GM12878 (cell line): ENCODE measurements around the gene GGA2. TPM values are rescaled to one million over a fixed set of nuclear protein-coding genes. Genes with fewer than 3 reads are reported as not detected.

ENCODE experiments used
- ATAC-seq: fragments of 200-7000 bp; cut with Tn5 transposase; 3 replicates; pipeline ENCODE4 v1.9.1; 2020; ENCODE audit warnings: mild to moderate bottlenecking, moderate library complexity
- BruUV-seq: library from RNA; stranded (reverse); fragments of 400-500 nt; replicated peaks from 2 replicates; lab custom pipeline; 2021; lab: Mats Ljungman, UMichigan
- CTCF ChIA-PET: fragments of 300-600 bp; sonication (Branson Sonifier 250); formaldehyde crosslinking; extraction: SDS; loops from one replicate; lab custom pipeline; 2021; ENCODE audit warnings: inconsistent platforms; lab: Yijun Ruan, JAX
- POLR2A ChIA-PET: fragments of 350-600 bp; formaldehyde crosslinking; extraction: SDS; loops from one replicate; lab custom pipeline; 2021; ENCODE audit warnings: inconsistent platforms; lab: Charles Lee
- RAD21 ChIA-PET: fragments of 300-600 bp; sonication (Branson Sonifier 250); formaldehyde crosslinking; loops from one replicate; lab custom pipeline; 2023; ENCODE audit warnings: antibody characterized with exemption; ENCODE audit not compliant: unreplicated experiment; lab: Charles Lee
- SMC1A ChIA-PET: fragments of 300-600 bp; sonication (Branson Sonifier 250); formaldehyde crosslinking; loops from one replicate; lab custom pipeline; 2023; ENCODE audit not compliant: unreplicated experiment, uncharacterized antibody; lab: Charles Lee
- DNase-seq: peaks from one replicate; pipeline ENCODE4 v3.0.0-alpha.2; 2011; ENCODE audit warnings: low read depth, low spot score
- FAIRE-seq: peaks from 3 replicates; lab custom pipeline; 2011; peaks lifted over from hg19 to GRCh38; lab: Jason Lieb, UNC
- H2AFZ ChIP-seq: 2 replicates; pipeline ENCODE4 v1.6.0; 2011; ENCODE audit warnings: low read depth, low read length, control low read depth; ENCODE audit not compliant: control insufficient read depth
- H3K27ac ChIP-seq: 2 replicates; pipeline ENCODE4 v1.5.1; 2011; ENCODE audit warnings: control low read depth; ENCODE audit not compliant: control insufficient read depth, insufficient read depth
- H3K27me3 ChIP-seq, 2 experiments: replicated peaks in 1 of 2; 2 replicates each; pipeline versions ENCODE4 v1.6.0 to v1.6.1; 2011; ENCODE audit warnings: low read length in 1 of 2; ENCODE audit not compliant: control insufficient read depth in 2 of 2, insufficient read depth in 2 of 2
- H3K36me3 ChIP-seq, 2 experiments: 2 replicates each; pipeline ENCODE4 v1.5.1; 2011; ENCODE audit warnings: low read length in 1 of 2; ENCODE audit not compliant: control insufficient read depth in 2 of 2, insufficient read depth in 2 of 2
- H3K4me1 ChIP-seq: 2 replicates; pipeline ENCODE4 v1.6.1; 2011; ENCODE audit warnings: mild to moderate bottlenecking, low read length, moderate library complexity, mixed read lengths; ENCODE audit not compliant: control insufficient read depth, insufficient read depth
- H3K4me2 ChIP-seq: 2 replicates; pipeline ENCODE4 v1.6.0; 2011; ENCODE audit warnings: control low read depth; ENCODE audit not compliant: control insufficient read depth, insufficient read depth
- H3K4me3 ChIP-seq: fragments of 200-600 bp; sonication (generic); 2 replicates; pipeline ENCODE4 v1.5.1; 2016
- H3K79me2 ChIP-seq: 2 replicates; pipeline ENCODE4 v1.6.0; 2011; ENCODE audit warnings: low read length; ENCODE audit not compliant: control insufficient read depth, insufficient read depth
- H3K9ac ChIP-seq: 2 replicates; pipeline ENCODE4 v1.8.0; 2011; ENCODE audit warnings: low read length, control low read depth, mixed read lengths; ENCODE audit not compliant: control insufficient read depth, insufficient read depth
- H3K9me3 ChIP-seq: replicated peaks from 3 replicates; pipeline ENCODE4 v1.5.1; 2011; ENCODE audit warnings: mild to moderate bottlenecking, low read length; ENCODE audit not compliant: control insufficient read depth, insufficient read depth
- H4K20me1 ChIP-seq: 2 replicates; pipeline ENCODE4 v1.6.0; 2011; ENCODE audit not compliant: control insufficient read depth, insufficient read depth
- BHLHE40 ChIP-seq, 2 experiments: fragments of 450-650 bp in 1 of 2; IDR thresholded peaks; 2 replicates each; pipeline ENCODE4 v1.6.1; 2011 to 2017; ENCODE audit warnings: low read depth in 2 of 2, borderline replicate concordance in 1 of 2, improper control_type of control experiment in 1 of 2, low read length in 1 of 2, mild to moderate bottlenecking in 1 of 2
- BMI1 ChIP-seq: fragments of 450-650 bp; IDR thresholded peaks from 2 replicates; pipeline ENCODE4 v1.6.1; 2016; ENCODE audit warnings: mild to moderate bottlenecking, moderate library complexity, borderline replicate concordance
- EZH2 ChIP-seq: IDR thresholded peaks from 2 replicates; pipeline ENCODE4 v1.6.1; 2012; ENCODE audit warnings: low read depth, mild to moderate bottlenecking, control low read depth, inconsistent platforms, low read length, borderline replicate concordance; ENCODE audit not compliant: control insufficient read depth
- MXI1 ChIP-seq: fragments of 150-350 bp; IDR thresholded peaks from 2 replicates; pipeline ENCODE4 v1.6.1; 2011; ENCODE audit warnings: low read depth, mild to moderate bottlenecking, inconsistent platforms, low read length, improper control_type of control experiment
- PBX3 ChIP-seq: IDR thresholded peaks from 2 replicates; pipeline ENCODE4 v1.6.1; 2011; ENCODE audit warnings: mild to moderate bottlenecking, low read depth, low read length, moderate library complexity; ENCODE audit not compliant: insufficient replicate concordance
- RELA ChIP-seq: fragments of 450-650 bp; IDR thresholded peaks from 2 replicates; pipeline ENCODE4 v1.8.0; 2014; ENCODE audit warnings: borderline replicate concordance; ENCODE audit not compliant: partially characterized antibody
- SREBF1 ChIP-seq: IDR thresholded peaks from 2 replicates; pipeline ENCODE4 v1.6.1; 2012; ENCODE audit warnings: mild to moderate bottlenecking, low read length
- STAT1 ChIP-seq: fragments of 450-650 bp; conservative IDR thresholded peaks from 2 replicates; pipeline ENCODE4 v1.6.1; 2014; ENCODE audit warnings: antibody characterized with exemption, mild to moderate bottlenecking
- SUZ12 ChIP-seq: fragments of 200-600 bp; sonication (generic); IDR thresholded peaks from one replicate; pipeline ENCODE4 v1.6.1; 2018; ENCODE audit warnings: antibody characterized with exemption, mild to moderate bottlenecking; ENCODE audit not compliant: unreplicated experiment
- ZNF207 ChIP-seq: fragments of 450-650 bp; IDR thresholded peaks from 2 replicates; pipeline ENCODE4 v1.6.1; 2014; ENCODE audit warnings: antibody characterized with exemption, mild to moderate bottlenecking, borderline replicate concordance
- ZNF217 ChIP-seq: fragments of 450-650 bp; IDR thresholded peaks from 2 replicates; pipeline ENCODE4 v1.6.1; 2017; ENCODE audit warnings: antibody characterized with exemption, mild to moderate bottlenecking
- WGBS: methylation state at CpG from one replicate; pipeline ENCODE4 v1.1.6; 2016; ENCODE audit warnings: low lambda C conversion rate; ENCODE audit not compliant: insufficient replicate concordance, insufficient coverage; ENCODE audit errors: missing lambda C conversion rate; 5-methylcytosine and 5-hydroxymethylcytosine counted together
- in situ Hi-C: fragments of 300-500 bp; cut with MboI; formaldehyde crosslinking; loops from 9 replicates; pipeline ENCODE4 v1.14.3; 2018; ENCODE audit warnings: mixed read lengths
- intact Hi-C: fragments of 100-400 bp; cut with micrococcal nuclease; formaldehyde crosslinking; loops from one replicate; pipeline ENCODE4 v1.14.2; 2022; ENCODE audit not compliant: unreplicated experiment
- polyA plus RNA-seq, 11 experiments: library from polyadenylated mRNA; depleted of rRNA in 4 of 11; unstranded in 6 of 11; stranded (reverse) in 5 of 11; fragments of >200 nt; fragmentation: Nextera tagmentation in 4 of 11; fragmentation: Illumina TruSeq in 1 of 11; extraction: Ambion mirVana in 4 of 11; extraction: Trizol in 1 of 11; gene quantifications; 1 replicate in 1 of 11; 2 replicates in 10 of 11; pipeline versions ENCODE4 v1.2.1 to v1.2.3, GENCODE V29; 2011 to 2016; ENCODE audit warnings: inconsistent platforms in 2 of 11, missing spikeins in 2 of 11, low read depth in 1 of 11
- total RNA-seq, 4 experiments: library from RNA; depleted of rRNA in 3 of 4; stranded (reverse); fragments of >200 nt in 3 of 4; fragmentation: Illumina TruSeq in 1 of 4; extraction: Trizol in 1 of 4; gene quantifications; 2 replicates each; pipeline versions ENCODE4 v1.2.1 to v1.2.3, GENCODE V29; 2013 to 2021
- TF ChIP-seq, protein P1 (sequence below): fragments of 450-650 bp; formaldehyde crosslinking; IDR thresholded peaks from 2 replicates; pipeline ENCODE4 v1.5.0; 2022; ENCODE audit warnings: mild to moderate bottlenecking, missing genetic modification characterization
- TF ChIP-seq, protein P2 (sequence below): IDR thresholded peaks from 2 replicates; pipeline ENCODE4 v1.6.1; 2012; ENCODE audit warnings: improper control_type of control experiment, low read depth, low read length; ENCODE audit not compliant: insufficient replicate concordance

GGA2 gene
- total and polyA plus RNA-seq, 10 of the 15 experiments (the other 5 are each of a cell fraction or from before 2014, with no cell fraction given): 14.1 to 153 (median 86.6) TPM

DNA sequence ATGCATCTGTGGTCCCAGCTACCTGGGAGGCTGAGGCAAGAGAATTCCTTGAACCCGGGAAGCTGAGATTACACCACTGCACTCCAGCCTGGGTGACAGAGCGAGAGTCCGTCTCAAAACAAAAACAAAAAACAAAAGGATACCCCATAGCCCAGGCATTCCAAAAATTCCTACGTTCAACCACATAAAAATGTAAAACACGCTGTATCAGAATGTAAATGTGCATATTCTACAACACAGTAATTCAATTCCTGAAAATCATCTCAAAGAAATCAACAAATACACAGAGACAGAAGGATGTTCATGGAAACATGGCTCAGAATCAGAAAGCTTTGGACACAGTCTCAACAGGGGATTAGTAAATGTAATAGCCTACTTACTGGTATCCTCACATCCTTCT is 90.3 kb downstream of the GGA2 start (continued):
- TF ChIP-seq PBX3: no peak
- no peak for TF ChIP-seq BMI1
- TF ChIP-seq, protein P1, sequence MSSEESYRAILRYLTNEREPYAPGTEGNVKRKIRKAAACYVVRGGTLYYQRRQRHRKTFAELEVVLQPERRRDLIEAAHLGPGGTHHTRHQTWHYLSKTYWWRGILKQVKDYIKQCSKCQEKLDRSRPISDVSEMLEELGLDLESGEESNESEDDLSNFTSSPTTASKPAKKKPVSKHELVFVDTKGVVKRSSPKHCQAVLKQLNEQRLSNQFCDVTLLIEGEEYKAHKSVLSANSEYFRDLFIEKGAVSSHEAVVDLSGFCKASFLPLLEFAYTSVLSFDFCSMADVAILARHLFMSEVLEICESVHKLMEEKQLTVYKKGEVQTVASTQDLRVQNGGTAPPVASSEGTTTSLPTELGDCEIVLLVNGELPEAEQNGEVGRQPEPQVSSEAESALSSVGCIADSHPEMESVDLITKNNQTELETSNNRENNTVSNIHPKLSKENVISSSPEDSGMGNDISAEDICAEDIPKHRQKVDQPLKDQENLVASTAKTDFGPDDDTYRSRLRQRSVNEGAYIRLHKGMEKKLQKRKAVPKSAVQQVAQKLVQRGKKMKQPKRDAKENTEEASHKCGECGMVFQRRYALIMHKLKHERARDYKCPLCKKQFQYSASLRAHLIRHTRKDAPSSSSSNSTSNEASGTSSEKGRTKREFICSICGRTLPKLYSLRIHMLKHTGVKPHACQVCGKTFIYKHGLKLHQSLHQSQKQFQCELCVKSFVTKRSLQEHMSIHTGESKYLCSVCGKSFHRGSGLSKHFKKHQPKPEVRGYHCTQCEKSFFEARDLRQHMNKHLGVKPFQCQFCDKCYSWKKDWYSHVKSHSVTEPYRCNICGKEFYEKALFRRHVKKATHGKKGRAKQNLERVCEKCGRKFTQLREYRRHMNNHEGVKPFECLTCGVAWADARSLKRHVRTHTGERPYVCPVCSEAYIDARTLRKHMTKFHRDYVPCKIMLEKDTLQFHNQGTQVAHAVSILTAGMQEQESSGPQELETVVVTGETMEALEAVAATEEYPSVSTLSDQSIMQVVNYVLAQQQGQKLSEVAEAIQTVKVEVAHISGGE (CRISPR knock-in tag): no peak
- no peak for TF ChIP-seq SUZ12

DNA sequence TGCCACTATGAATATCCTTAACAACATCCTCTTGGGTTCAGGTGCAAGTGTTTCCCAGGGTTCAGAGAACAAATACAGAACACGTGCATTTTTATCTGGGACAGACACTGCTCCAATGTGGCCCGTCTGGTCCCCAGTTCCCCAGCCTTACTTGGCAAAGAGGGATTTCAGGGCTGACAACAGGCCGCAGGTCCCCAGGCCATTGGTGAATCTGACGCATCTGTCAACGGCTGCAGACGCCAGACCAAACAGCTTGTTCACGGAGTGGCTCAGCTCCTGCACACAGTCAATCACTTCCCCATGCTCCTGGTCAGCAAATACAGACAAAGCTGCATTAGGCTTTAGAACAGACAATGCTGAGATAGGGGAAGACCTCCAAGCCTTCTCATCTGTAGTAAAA is 93.5 kb downstream of the GGA2 start:
- ChIA-PET SMC1A (interaction anchor here (3.3 kb wide), 1 partner anchor 17 kb away, joined by 12 read pairs; no protein-coding TSS in a partner anchor), CTCF (interaction anchor here (0.7 to 2.5 kb wide), 2 partner anchors 18 to 254 kb away, joined by 3 to 17 read pairs; no protein-coding TSS in a partner anchor), RAD21 (no interaction called here), POLR2A (no interaction called here)
- no TSS peak for BruUV-seq
- WGBS: 94% methylated on average over 7 of the region's 7 CpGs
- Histone ChIP-seq H3K79me2 (no peaks in the 10 kb centered on the region), H3K9ac (no peak overlapping the region), H3K9me3 (no peaks in the 10 kb centered on the region), H2AFZ (no peak overlapping the region), H3K4me3 (no peak overlapping the region), H3K27ac (no peak overlapping the region), H4K20me1 (no peaks in the 10 kb centered on the region), H3K36me3 (peaks cover 2% of the 10 kb centered on the region in 2 experiments; a peak in 3 of 4 replicates), H3K27me3 (no peaks in the 10 kb centered on the region), H3K4me2 (no peak overlapping the region), H3K4me1 (no peaks in the 10 kb centered on the region)
- ATAC-seq (no peak), DNase-seq (no peak), FAIRE-seq (no peak)
- intact Hi-C loops (no loop called here), in situ Hi-C loops (no loop called here)
- TF ChIP-seq STAT1 (no peak), RELA (no peak), BHLHE40 (IDR thresholded peaks at IDR 0.05; ENCODE audit: borderline replicate concordance in 1 of 2, low read depth in 2 of 2, low read length in 1 of 2) (no peak), ZNF207 (no peak), SREBF1 (no peak), EZH2 (no peak), ZNF217 (no peak), MXI1 (no peak)
- TF ChIP-seq, protein P2, sequence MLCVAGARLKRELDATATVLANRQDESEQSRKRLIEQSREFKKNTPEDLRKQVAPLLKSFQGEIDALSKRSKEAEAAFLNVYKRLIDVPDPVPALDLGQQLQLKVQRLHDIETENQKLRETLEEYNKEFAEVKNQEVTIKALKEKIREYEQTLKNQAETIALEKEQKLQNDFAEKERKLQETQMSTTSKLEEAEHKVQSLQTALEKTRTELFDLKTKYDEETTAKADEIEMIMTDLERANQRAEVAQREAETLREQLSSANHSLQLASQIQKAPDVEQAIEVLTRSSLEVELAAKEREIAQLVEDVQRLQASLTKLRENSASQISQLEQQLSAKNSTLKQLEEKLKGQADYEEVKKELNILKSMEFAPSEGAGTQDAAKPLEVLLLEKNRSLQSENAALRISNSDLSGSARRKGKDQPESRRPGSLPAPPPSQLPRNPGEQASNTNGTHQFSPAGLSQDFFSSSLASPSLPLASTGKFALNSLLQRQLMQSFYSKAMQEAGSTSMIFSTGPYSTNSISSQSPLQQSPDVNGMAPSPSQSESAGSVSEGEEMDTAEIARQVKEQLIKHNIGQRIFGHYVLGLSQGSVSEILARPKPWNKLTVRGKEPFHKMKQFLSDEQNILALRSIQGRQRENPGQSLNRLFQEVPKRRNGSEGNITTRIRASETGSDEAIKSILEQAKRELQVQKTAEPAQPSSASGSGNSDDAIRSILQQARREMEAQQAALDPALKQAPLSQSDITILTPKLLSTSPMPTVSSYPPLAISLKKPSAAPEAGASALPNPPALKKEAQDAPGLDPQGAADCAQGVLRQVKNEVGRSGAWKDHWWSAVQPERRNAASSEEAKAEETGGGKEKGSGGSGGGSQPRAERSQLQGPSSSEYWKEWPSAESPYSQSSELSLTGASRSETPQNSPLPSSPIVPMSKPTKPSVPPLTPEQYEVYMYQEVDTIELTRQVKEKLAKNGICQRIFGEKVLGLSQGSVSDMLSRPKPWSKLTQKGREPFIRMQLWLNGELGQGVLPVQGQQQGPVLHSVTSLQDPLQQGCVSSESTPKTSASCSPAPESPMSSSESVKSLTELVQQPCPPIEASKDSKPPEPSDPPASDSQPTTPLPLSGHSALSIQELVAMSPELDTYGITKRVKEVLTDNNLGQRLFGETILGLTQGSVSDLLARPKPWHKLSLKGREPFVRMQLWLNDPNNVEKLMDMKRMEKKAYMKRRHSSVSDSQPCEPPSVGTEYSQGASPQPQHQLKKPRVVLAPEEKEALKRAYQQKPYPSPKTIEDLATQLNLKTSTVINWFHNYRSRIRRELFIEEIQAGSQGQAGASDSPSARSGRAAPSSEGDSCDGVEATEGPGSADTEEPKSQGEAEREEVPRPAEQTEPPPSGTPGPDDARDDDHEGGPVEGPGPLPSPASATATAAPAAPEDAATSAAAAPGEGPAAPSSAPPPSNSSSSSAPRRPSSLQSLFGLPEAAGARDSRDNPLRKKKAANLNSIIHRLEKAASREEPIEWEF: no peak
